A549 (cell line): ENCODE measurements around the gene PRELP.

Source experiments
- BHLHE40 ChIP-seq: IDR thresholded peaks from 2 replicates; pipeline ENCODE4 v1.6.1; 2012; ENCODE audit warnings: low read depth, low read length, inconsistent platforms
- HOXB13 ChIP-seq: fragments of 250-450 bp; sonication (Bioruptor Pico); IDR thresholded peaks from 2 replicates; pipeline ENCODE4 v1.5.0; 2020; ENCODE audit warnings: low read depth, mild to moderate bottlenecking, moderate library complexity
- POLR2A ChIP-seq: IDR thresholded peaks from 2 replicates; pipeline ENCODE4 v1.6.1; 2012; ENCODE audit warnings: mild to moderate bottlenecking, low read length
- RAD21 ChIP-seq, 2 experiments: fragments of >200 bp in 1 of 2; sonication (Bioruptor Twin) in 1 of 2; formaldehyde crosslinking in 1 of 2; IDR thresholded peaks in 1 of 2; conservative IDR thresholded peaks in 1 of 2; 2 replicates in 1 of 2; 3 replicates in 1 of 2; pipeline ENCODE4 v1.6.1; 2012 to 2018; ENCODE audit warnings: inconsistent platforms in 1 of 2
- TF ChIP-seq, protein P1 (sequence below): fragments of >200 bp; sonication (Bioruptor Twin); formaldehyde crosslinking; IDR thresholded peaks from 3 replicates; pipeline ENCODE4 v1.5.1; 2016
- TF ChIP-seq, protein P2 (sequence below): fragments of 200-600 bp; sonication (generic); IDR thresholded peaks from 2 replicates; pipeline ENCODE4 v1.6.1; 2016; ENCODE audit warnings: antibody characterized with exemption, mild to moderate bottlenecking, moderate library complexity
- TF ChIP-seq, protein P3 (sequence below): fragments of 450-650 bp; IDR thresholded peaks from 2 replicates; pipeline ENCODE4 v1.6.1; 2014; ENCODE audit warnings: antibody characterized with exemption

GRCh38 chr1:203495845-203496244 is 20.2 kb downstream of the PRELP start:
- TF ChIP-seq, protein P1, sequence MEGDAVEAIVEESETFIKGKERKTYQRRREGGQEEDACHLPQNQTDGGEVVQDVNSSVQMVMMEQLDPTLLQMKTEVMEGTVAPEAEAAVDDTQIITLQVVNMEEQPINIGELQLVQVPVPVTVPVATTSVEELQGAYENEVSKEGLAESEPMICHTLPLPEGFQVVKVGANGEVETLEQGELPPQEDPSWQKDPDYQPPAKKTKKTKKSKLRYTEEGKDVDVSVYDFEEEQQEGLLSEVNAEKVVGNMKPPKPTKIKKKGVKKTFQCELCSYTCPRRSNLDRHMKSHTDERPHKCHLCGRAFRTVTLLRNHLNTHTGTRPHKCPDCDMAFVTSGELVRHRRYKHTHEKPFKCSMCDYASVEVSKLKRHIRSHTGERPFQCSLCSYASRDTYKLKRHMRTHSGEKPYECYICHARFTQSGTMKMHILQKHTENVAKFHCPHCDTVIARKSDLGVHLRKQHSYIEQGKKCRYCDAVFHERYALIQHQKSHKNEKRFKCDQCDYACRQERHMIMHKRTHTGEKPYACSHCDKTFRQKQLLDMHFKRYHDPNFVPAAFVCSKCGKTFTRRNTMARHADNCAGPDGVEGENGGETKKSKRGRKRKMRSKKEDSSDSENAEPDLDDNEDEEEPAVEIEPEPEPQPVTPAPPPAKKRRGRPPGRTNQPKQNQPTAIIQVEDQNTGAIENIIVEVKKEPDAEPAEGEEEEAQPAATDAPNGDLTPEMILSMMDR: no peak
- TF ChIP-seq, protein P2, sequence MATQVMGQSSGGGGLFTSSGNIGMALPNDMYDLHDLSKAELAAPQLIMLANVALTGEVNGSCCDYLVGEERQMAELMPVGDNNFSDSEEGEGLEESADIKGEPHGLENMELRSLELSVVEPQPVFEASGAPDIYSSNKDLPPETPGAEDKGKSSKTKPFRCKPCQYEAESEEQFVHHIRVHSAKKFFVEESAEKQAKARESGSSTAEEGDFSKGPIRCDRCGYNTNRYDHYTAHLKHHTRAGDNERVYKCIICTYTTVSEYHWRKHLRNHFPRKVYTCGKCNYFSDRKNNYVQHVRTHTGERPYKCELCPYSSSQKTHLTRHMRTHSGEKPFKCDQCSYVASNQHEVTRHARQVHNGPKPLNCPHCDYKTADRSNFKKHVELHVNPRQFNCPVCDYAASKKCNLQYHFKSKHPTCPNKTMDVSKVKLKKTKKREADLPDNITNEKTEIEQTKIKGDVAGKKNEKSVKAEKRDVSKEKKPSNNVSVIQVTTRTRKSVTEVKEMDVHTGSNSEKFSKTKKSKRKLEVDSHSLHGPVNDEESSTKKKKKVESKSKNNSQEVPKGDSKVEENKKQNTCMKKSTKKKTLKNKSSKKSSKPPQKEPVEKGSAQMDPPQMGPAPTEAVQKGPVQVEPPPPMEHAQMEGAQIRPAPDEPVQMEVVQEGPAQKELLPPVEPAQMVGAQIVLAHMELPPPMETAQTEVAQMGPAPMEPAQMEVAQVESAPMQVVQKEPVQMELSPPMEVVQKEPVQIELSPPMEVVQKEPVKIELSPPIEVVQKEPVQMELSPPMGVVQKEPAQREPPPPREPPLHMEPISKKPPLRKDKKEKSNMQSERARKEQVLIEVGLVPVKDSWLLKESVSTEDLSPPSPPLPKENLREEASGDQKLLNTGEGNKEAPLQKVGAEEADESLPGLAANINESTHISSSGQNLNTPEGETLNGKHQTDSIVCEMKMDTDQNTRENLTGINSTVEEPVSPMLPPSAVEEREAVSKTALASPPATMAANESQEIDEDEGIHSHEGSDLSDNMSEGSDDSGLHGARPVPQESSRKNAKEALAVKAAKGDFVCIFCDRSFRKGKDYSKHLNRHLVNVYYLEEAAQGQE: no peak
- TF ChIP-seq, protein P3, sequence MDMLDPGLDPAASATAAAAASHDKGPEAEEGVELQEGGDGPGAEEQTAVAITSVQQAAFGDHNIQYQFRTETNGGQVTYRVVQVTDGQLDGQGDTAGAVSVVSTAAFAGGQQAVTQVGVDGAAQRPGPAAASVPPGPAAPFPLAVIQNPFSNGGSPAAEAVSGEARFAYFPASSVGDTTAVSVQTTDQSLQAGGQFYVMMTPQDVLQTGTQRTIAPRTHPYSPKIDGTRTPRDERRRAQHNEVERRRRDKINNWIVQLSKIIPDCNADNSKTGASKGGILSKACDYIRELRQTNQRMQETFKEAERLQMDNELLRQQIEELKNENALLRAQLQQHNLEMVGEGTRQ: no peak
- no peak for TF ChIP-seq BHLHE40
- no peak for TF ChIP-seq POLR2A
- no peak for TF ChIP-seq HOXB13 (CRISPR knock-in tag)
- no peak for TF ChIP-seq RAD21 (conservative IDR thresholded peaks at IDR 0.05 in 1 of 2, IDR thresholded peaks at IDR 0.05 in 1 of 2)
